GM23338 (cell line): Measurements from ENCODE around the gene CLEC5A.

Experiments used
- CREB1 ChIP-seq: fragments of 250-450 bp; sonication (Bioruptor Pico); IDR thresholded peaks from 2 replicates; pipeline ENCODE4 v1.5.0; 2020; ENCODE audit warnings: low read depth, mild to moderate bottlenecking, moderate library complexity
- EZH2 ChIP-seq: fragments of 200-600 bp; sonication (generic); IDR thresholded peaks from one replicate; pipeline ENCODE4 v1.8.0; 2017; ENCODE audit warnings: antibody characterized with exemption, mild to moderate bottlenecking, low read depth; ENCODE audit not compliant: unreplicated experiment
- EZH2phosphoT487 ChIP-seq: fragments of 200-600 bp; sonication (generic); IDR thresholded peaks from one replicate; pipeline ENCODE4 v1.8.1; 2018; ENCODE audit warnings: antibody characterized with exemption; ENCODE audit not compliant: unreplicated experiment
- JUNB ChIP-seq: IDR thresholded peaks from one replicate; pipeline ENCODE4 v1.6.1; 2016; ENCODE audit warnings: antibody characterized with exemption; ENCODE audit not compliant: unreplicated experiment
- POLR2AphosphoS5 ChIP-seq: IDR thresholded peaks from 2 replicates; pipeline ENCODE4 v1.6.1; 2016; ENCODE audit warnings: antibody characterized with exemption, low read depth
- STAT1 ChIP-seq: IDR thresholded peaks from one replicate; pipeline ENCODE4 v1.6.1; 2016; ENCODE audit warnings: antibody characterized with exemption; ENCODE audit not compliant: unreplicated experiment
- ZNF114 ChIP-seq: fragments of 250-450 bp; sonication (Bioruptor Pico); IDR thresholded peaks from 2 replicates; pipeline ENCODE4 v1.5.0; 2020; ENCODE audit warnings: mild to moderate bottlenecking, moderate library complexity
- ZNF331 ChIP-seq: fragments of 250-450 bp; sonication (Bioruptor Pico); IDR thresholded peaks from 2 replicates; pipeline ENCODE4 v1.5.0; 2020; ENCODE audit warnings: low read depth, mild to moderate bottlenecking, moderate library complexity
- TF ChIP-seq, protein P1 (sequence below), 2 experiments: fragments of 200-600 bp in 1 of 2; sonication (generic) in 1 of 2; conservative IDR thresholded peaks; 2 replicates each; pipeline versions ENCODE4 v1.5.1 to v1.6.1; 2016 to 2017; ENCODE audit warnings: antibody characterized with exemption in 2 of 2, low read depth in 2 of 2, mild to moderate bottlenecking in 2 of 2, moderate library complexity in 1 of 2
- TF ChIP-seq, protein P2 (sequence below): IDR thresholded peaks from 2 replicates; pipeline ENCODE4 v1.6.1; 2016; ENCODE audit warnings: antibody characterized with exemption
- TF ChIP-seq, protein P3 (sequence below): IDR thresholded peaks from one replicate; pipeline ENCODE4 v1.6.1; 2018; ENCODE audit warnings: antibody characterized with exemption; ENCODE audit not compliant: unreplicated experiment

- TF ChIP-seq, protein P1, sequence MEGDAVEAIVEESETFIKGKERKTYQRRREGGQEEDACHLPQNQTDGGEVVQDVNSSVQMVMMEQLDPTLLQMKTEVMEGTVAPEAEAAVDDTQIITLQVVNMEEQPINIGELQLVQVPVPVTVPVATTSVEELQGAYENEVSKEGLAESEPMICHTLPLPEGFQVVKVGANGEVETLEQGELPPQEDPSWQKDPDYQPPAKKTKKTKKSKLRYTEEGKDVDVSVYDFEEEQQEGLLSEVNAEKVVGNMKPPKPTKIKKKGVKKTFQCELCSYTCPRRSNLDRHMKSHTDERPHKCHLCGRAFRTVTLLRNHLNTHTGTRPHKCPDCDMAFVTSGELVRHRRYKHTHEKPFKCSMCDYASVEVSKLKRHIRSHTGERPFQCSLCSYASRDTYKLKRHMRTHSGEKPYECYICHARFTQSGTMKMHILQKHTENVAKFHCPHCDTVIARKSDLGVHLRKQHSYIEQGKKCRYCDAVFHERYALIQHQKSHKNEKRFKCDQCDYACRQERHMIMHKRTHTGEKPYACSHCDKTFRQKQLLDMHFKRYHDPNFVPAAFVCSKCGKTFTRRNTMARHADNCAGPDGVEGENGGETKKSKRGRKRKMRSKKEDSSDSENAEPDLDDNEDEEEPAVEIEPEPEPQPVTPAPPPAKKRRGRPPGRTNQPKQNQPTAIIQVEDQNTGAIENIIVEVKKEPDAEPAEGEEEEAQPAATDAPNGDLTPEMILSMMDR (conservative IDR thresholded peaks at IDR 0.05; ENCODE audit: low read depth in 2 of 2): peak; percentile 68 to 78
- TF ChIP-seq POLR2AphosphoS5: no peak
- no peak for TF ChIP-seq EZH2
- TF ChIP-seq EZH2phosphoT487: no peak
- no peak for TF ChIP-seq JUNB
- TF ChIP-seq CREB1 (CRISPR knock-in tag): no peak
- no peak for TF ChIP-seq STAT1
- no peak for TF ChIP-seq ZNF331 (CRISPR knock-in tag)
- TF ChIP-seq, protein P2, sequence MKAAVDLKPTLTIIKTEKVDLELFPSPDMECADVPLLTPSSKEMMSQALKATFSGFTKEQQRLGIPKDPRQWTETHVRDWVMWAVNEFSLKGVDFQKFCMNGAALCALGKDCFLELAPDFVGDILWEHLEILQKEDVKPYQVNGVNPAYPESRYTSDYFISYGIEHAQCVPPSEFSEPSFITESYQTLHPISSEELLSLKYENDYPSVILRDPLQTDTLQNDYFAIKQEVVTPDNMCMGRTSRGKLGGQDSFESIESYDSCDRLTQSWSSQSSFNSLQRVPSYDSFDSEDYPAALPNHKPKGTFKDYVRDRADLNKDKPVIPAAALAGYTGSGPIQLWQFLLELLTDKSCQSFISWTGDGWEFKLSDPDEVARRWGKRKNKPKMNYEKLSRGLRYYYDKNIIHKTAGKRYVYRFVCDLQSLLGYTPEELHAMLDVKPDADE: no peak
- no peak for TF ChIP-seq ZNF114 (CRISPR knock-in tag)
- TF ChIP-seq, protein P3, sequence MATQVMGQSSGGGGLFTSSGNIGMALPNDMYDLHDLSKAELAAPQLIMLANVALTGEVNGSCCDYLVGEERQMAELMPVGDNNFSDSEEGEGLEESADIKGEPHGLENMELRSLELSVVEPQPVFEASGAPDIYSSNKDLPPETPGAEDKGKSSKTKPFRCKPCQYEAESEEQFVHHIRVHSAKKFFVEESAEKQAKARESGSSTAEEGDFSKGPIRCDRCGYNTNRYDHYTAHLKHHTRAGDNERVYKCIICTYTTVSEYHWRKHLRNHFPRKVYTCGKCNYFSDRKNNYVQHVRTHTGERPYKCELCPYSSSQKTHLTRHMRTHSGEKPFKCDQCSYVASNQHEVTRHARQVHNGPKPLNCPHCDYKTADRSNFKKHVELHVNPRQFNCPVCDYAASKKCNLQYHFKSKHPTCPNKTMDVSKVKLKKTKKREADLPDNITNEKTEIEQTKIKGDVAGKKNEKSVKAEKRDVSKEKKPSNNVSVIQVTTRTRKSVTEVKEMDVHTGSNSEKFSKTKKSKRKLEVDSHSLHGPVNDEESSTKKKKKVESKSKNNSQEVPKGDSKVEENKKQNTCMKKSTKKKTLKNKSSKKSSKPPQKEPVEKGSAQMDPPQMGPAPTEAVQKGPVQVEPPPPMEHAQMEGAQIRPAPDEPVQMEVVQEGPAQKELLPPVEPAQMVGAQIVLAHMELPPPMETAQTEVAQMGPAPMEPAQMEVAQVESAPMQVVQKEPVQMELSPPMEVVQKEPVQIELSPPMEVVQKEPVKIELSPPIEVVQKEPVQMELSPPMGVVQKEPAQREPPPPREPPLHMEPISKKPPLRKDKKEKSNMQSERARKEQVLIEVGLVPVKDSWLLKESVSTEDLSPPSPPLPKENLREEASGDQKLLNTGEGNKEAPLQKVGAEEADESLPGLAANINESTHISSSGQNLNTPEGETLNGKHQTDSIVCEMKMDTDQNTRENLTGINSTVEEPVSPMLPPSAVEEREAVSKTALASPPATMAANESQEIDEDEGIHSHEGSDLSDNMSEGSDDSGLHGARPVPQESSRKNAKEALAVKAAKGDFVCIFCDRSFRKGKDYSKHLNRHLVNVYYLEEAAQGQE: no peak
Observed at GRCh38 chr7:141974831-141975230, 28.1 kb upstream of the CLEC5A start.
